Large intestine (tissue), 3 donors: ENCODE measurements around the gene CDC5L. TPM values are rescaled to one million over a fixed set of nuclear protein-coding genes. Genes with fewer than 3 reads are reported as not detected.

Experiments
- DNase-seq, 2 donors: peaks; one replicate each; pipeline versions ENCODE4 v3.0.0 to v3.0.0-alpha.2; 2013
- H3K27ac ChIP-seq: one replicate; pipeline ENCODE4 v1.5.1; 2013; ENCODE audit warnings: low read length
- H3K27me3 ChIP-seq: 2 replicates; pipeline ENCODE4 v1.6.1; 2013; ENCODE audit warnings: low read length; ENCODE audit not compliant: control insufficient read depth, insufficient read depth
- H3K36me3 ChIP-seq: 2 replicates; pipeline ENCODE4 v1.6.1; 2013; ENCODE audit warnings: low read length; ENCODE audit not compliant: control insufficient read depth, insufficient read depth
- H3K4me1 ChIP-seq: one replicate; pipeline ENCODE4 v1.6.1; 2013; ENCODE audit warnings: low read length; ENCODE audit not compliant: control insufficient read depth, insufficient read depth
- H3K4me3 ChIP-seq: one replicate; pipeline ENCODE4 v1.5.1; 2013; ENCODE audit warnings: low read length
- H3K9me3 ChIP-seq: one replicate; pipeline ENCODE4 v1.6.1; 2013; ENCODE audit warnings: mild to moderate bottlenecking, low read depth, low read length, moderate library complexity; ENCODE audit not compliant: control insufficient read depth
- WGBS: methylation state at CpG from one replicate; pipeline ENCODE4 v1.1.5; 2013; ENCODE audit warnings: low lambda C conversion rate; ENCODE audit not compliant: insufficient coverage; 5-methylcytosine and 5-hydroxymethylcytosine counted together
- polyA plus RNA-seq: library from polyadenylated mRNA; unstranded; fragments of 120-200 nt; gene quantifications from one replicate; pipeline ENCODE4 v1.2.1, GENCODE V29; 2013

The CDC5L gene
- polyA plus RNA-seq, 1 donor: 21.2 TPM

DNA sequence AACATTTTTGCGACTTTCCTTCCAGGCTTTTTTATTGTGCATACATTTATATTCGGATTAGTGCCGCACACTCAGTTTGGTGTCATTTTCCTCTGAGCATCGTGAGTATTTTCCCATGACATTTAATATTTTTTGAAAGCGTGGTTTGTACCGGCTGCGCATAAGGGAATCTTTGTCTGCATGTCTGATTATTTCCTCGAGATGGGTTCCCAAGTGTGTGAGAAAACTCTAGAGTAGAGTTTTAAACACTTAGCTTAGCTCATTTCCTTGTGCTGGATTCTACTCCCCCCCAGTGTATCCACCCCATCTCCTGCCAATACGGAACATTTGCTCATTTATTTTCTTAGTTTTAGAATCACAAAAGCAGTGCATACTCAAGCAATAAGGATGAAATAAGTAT, 94.3 kb downstream of the CDC5L start:
- Histone ChIP-seq H3K4me1 (no peaks in the 10 kb centered on the region), H3K27me3 (peaks cover 3% of the 10 kb centered on the region), H3K36me3 (no peaks in the 10 kb centered on the region), H3K9me3 (no peaks in the 10 kb centered on the region), H3K4me3 (no peak overlapping the region), H3K27ac (no peak overlapping the region)
- no peak for DNase-seq
- 95% methylated on average over 5 of the region's 9 CpGs for WGBS

DNA sequence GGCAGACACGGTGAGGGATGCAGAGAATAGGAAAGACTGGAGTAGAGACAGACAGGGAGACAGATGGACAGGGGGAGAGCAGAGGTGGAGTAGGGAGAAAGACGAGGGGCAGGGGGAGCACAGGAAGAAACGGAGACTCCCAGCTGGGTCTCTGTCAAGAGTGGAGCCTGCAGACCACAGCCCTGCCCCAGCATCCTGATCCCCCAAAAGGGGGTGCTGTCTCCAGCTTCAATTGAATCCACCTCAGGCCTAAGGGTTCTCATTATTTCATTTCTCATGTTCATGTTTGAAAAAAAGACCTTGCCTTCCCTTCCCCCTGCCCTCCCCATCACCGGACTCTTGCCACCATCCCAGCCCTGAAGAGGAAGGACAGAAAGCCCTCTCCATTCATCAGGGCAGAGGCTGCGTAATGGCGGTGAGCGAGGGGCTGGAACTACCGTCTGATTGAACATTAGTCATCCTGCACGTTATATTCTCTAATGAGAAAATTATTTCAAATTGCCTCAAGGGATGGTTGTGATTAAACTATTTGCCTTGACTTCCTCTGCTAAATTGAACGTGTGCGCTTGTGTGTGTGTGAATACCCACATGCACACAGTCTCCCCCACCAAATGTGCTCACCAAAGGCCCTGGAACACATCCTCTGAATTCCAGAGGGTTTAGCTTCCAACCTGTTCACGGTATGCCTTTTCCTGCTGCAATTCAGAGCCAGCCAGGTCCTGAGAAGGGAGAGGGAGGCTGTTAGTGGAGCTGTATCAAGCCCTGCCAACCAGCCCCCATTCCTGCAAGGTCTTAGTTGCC, 98.3 kb downstream of the CDC5L start:
- Histone ChIP-seq H3K4me1 (no peaks in the 10 kb centered on the region), H3K36me3 (no peaks in the 10 kb centered on the region), H3K9me3 (no peaks in the 10 kb centered on the region), H3K27ac (no peak overlapping the region), H3K27me3 (peaks cover 5% of the 10 kb centered on the region), H3K4me3 (no peak overlapping the region)
- no peak for DNase-seq
- 100% methylated on average over 1 of the region's 12 CpGs for WGBS

DNA sequence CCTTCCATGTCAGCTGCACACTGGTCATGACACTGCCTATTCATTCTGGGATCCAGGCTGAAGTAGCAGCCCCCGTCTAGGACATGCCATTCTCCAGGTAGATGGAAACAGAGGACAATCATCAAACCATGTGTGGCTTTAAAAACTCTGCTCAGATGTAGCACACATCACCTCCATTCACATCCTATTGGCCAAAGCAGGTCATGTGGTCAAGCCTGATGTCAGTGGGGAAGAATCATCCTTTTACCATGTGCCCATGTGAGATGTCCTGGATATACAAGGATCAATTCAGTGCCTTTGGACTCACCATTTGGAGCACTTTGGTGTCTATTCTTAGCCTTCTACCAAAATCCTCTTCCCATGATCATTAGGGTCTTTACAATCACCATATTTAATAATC, 99.5 kb downstream of the CDC5L start:
- no CpG with 5 or more reads among the region's 1 CpG for WGBS
- Histone ChIP-seq H3K27ac (no peak overlapping the region), H3K9me3 (no peaks in the 10 kb centered on the region), H3K4me3 (no peak overlapping the region), H3K4me1 (no peaks in the 10 kb centered on the region), H3K36me3 (no peaks in the 10 kb centered on the region), H3K27me3 (peaks cover 5% of the 10 kb centered on the region)
- no peak for DNase-seq

DNA sequence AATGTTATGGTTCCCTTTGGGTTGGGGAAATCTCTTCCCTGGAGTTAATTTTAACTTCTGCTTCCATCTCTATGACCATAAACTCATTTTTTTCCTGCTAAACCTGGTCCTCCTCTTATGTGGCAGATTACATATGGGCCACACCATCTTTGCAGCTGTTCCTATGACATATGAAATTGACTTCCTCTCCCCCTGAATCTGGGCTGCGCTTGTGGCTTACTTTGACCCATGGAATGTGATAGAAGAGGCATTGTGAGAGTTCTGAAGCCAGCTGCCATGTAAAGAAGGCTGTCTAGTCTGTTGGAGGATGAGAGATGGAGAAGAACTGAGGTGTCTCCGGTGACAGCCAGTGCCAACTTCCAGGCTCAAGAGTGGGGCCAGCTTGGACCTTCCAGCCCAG, 100.1 kb downstream of the CDC5L start:
- Histone ChIP-seq H3K4me3 (no peak overlapping the region), H3K27ac (no peak overlapping the region), H3K9me3 (no peaks in the 10 kb centered on the region), H3K27me3 (peaks cover 5% of the 10 kb centered on the region), H3K4me1 (no peaks in the 10 kb centered on the region), H3K36me3 (no peaks in the 10 kb centered on the region)
- no CpG with 5 or more reads among the region's 2 CpGs for WGBS
- DNase-seq: no peak

DNA sequence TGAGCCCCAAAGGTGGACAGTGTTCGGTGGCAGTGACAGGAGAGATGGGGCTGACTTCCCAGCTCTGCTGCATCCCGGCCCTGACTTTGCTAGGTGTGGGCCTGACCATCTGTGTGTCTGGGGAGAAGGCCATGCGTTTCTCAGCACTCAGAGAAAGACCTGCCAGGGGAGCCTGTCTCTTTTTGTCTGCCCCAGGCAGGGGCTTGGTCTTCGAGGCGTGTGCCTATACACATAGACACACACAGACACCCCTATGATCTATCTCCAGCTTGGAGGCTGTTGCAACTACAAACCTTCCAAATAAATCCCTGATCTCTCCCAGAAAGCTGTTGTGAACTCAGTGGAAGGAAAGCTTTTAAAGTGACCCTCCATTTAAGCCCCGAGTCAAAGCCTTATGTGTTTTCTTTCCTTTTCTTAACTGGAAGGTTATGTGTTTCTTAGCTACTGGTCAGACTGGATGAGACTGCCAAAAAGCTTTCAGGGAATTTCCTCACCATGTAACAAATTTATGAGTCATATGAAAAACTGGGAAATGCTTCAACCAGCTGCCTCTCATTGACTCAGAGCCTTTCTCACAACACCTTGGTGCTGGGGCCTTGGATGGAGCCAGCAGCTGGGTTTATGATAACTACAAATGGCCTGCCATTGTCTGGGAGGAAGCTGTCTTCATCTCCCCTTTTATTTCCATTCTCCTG, 102.6 kb downstream of the CDC5L start:
- H3K4me1 ChIP-seq: peaks cover 3% of the 10 kb centered on the region
- no peak overlapping the region for H3K4me3 ChIP-seq
- no peak for DNase-seq
- no peaks in the 10 kb centered on the region for H3K36me3 ChIP-seq
- H3K27ac ChIP-seq: no peak overlapping the region
- peaks cover 2% of the 10 kb centered on the region for H3K27me3 ChIP-seq
- no peaks in the 10 kb centered on the region for H3K9me3 ChIP-seq
- no CpG with 5 or more reads among the region's 6 CpGs for WGBS

DNA sequence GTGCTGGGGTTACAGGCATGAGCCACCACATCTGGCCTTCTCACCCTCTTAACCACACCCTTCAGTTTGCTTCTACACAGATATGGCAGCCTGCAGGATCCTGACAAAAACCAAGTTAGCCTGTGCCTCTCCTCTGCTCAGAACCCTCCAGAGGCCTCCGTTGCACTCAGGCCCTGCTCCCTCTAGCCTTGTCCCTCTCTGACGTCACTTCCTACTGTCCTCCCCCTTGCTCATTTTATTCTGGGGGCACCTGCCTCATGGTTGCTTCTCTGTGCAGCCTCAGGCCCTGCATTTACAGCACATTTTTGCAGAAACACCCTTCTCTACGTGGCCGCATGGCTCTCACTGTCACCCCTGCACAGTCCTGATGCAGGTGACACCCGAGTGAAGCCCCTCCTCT, 105.6 kb downstream of the CDC5L start:
- WGBS: 80% methylated on average over 1 of the region's 5 CpGs

DNA sequence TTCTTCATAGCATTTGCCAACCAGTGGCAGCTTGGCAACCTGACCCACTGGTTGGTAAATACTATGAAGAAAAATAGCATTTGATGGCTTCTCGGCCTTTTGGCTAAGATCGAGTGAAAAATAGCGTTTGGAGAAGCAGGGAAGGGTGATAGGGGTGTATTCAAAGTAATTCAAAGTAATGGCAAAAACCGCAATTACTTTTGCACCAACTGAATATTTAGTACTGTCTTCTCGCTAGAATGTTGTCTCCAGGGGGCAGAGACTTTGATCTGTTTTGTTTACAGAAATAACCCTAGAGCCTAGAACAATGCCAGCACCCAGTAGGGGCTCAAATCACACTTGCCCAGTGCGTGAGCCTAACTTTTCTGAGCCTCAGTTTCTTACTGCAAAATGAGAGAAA, 106.1 kb downstream of the CDC5L start:
- WGBS: 84% methylated on average over 3 of the region's 6 CpGs
- H3K36me3 ChIP-seq: no peaks in the 10 kb centered on the region
- H3K9me3 ChIP-seq: no peaks in the 10 kb centered on the region
- H3K27me3 ChIP-seq: peaks cover 2% of the 10 kb centered on the region
- no peak overlapping the region for H3K27ac ChIP-seq
- DNase-seq: no peak
- peaks cover 3% of the 10 kb centered on the region for H3K4me1 ChIP-seq
- H3K4me3 ChIP-seq: no peak overlapping the region

More for the DNA sequence above, 105.6 kb downstream of the CDC5L start:
- no peak for DNase-seq
- H3K27me3 ChIP-seq: peaks cover 2% of the 10 kb centered on the region
- H3K9me3 ChIP-seq: no peaks in the 10 kb centered on the region
- no peak overlapping the region for H3K27ac ChIP-seq
- peaks cover 3% of the 10 kb centered on the region for H3K4me1 ChIP-seq
- no peaks in the 10 kb centered on the region for H3K36me3 ChIP-seq
- H3K4me3 ChIP-seq: no peak overlapping the region

DNA sequence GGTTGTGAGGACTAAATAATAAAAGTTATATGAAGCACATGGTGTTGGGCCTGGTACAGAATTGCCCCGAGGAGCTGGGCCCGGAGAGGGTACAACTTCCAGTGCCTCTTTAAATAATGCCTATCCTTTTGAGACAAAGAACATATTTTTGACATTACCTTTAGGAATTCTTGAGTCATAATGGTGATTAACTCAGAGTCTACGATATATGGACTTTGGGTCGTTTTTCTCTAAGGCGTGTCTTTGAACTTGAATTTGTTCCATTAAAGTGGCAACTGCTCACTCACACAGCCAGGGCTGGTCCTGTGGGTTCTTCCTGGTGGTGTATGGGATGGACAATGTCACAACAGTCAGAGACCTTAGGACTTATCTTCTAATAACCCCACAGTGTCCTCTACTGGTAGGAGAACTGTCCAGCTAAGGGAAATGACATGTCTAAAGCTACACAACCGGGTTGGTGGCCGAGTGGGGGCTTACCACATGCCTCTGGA, 106.5 kb downstream of the CDC5L start:
- DNase-seq: peak; percentile 71 to 87
- no peak overlapping the region for H3K4me3 ChIP-seq
- no peak overlapping the region for H3K27ac ChIP-seq
- peaks cover 2% of the 10 kb centered on the region for H3K27me3 ChIP-seq
- 19% methylated on average over 3 of the region's 7 CpGs for WGBS
- H3K9me3 ChIP-seq: no peaks in the 10 kb centered on the region
- H3K4me1 ChIP-seq: peaks cover 3% of the 10 kb centered on the region
- no peaks in the 10 kb centered on the region for H3K36me3 ChIP-seq

DNA sequence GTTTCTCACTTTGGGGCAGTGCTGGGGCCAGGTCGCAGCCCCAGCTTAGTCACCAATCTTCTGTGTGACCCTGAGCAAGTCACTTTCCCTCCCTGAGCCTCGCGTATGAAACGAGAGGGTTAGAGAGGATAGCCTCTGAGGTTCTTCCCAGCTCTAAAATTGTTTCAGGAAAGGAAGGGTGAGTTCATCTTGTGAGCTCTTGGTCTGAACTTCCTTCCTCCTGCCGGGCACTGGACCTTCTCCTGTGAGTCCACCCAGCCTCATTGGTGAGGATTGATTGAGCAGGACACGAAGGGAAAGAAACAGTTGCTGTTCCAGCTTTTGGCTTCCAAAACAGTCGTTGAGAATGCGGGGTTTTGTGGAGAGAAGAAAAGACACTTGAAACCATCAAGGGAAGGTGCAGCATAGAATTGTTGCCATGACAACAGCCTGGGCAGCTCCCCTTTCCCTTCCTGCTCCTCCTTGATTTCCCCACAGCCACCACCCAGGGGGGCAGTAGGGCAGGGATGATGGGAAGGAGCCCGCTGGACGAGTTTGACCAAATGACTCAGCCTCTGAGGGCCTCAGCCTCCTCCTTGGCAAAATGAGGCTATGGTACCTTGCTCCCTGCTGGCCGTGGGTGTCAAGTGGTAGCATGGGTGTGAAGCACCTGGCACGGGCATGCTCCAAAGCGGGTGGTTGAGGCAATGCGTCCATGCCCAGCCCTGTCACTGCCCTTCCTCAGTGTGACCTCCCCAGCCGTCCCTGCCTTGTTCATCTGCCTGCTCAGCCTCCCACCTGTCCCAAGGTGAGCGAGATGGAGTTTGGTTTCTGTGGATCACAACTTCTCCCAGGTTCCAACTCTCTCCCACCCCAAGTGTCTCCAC, 107.8 kb downstream of the CDC5L start:
- no CpG with 5 or more reads among the region's 16 CpGs for WGBS
- Histone ChIP-seq H3K9me3 (no peaks in the 10 kb centered on the region), H3K27me3 (no peaks in the 10 kb centered on the region), H3K4me1 (peaks cover 3% of the 10 kb centered on the region), H3K27ac (no peak overlapping the region), H3K4me3 (no peak overlapping the region), H3K36me3 (no peaks in the 10 kb centered on the region)
- no peak for DNase-seq

DNA sequence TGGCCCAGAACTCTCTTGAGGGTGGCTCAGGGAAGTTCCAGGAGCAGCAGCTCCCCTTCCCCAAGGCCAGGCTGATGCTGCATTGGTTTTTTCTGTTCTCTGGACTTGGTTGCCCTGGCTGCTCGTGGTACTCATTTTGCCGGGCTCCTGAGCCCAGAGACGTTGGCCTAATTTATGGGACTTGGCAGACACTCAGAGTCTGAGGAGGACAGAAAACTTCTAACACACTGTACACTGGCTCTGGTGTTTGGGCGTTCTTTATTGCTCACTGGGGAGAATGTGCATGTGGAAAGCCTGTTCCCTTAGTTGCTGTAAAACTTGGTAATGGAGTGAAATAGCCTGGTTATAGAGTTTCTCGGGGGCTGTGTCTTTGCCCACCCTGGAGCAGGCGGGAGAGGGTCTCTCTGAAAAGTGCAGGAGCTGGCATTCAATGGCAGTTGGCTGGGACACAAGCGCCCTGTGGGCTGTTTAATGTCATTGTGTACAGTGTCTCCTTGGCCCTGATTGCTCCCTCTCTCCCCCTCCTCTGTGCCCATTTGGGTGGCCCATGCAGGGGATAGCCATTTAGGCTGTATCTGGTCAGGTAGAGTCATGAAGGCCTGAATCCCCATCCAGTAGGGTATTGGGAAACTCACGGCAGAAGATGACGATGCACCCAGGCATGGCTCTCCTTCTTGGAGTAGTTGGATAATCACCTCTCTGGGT, 109.3 kb downstream of the CDC5L start:
- no CpG with 5 or more reads among the region's 9 CpGs for WGBS

More for the DNA sequence above, 109.3 kb downstream of the CDC5L start:
- no peak overlapping the region for H3K4me3 ChIP-seq
- DNase-seq: no peak
- H3K27ac ChIP-seq: no peak overlapping the region
- no peaks in the 10 kb centered on the region for H3K27me3 ChIP-seq
- peaks cover 3% of the 10 kb centered on the region for H3K4me1 ChIP-seq
- no peaks in the 10 kb centered on the region for H3K9me3 ChIP-seq
- H3K36me3 ChIP-seq: no peaks in the 10 kb centered on the region
